Stimulated activated naive CD4-positive, alpha-beta T cell treated with Interleukin-2 at 50 U/mL for 16 hours (primary cell): ENCODE data around the gene PSMD4.
"Not testable (repeated sequence)": the region's sequence is repeated elsewhere in the genome, so short reads cannot be mapped to it uniquely, and the experiment has no call there.

Experiments
- DNase-seq: peaks from one replicate; lab custom pipeline; 2025; lab: John Stamatoyannopoulos, UW

Gene PSMD4

DNA sequence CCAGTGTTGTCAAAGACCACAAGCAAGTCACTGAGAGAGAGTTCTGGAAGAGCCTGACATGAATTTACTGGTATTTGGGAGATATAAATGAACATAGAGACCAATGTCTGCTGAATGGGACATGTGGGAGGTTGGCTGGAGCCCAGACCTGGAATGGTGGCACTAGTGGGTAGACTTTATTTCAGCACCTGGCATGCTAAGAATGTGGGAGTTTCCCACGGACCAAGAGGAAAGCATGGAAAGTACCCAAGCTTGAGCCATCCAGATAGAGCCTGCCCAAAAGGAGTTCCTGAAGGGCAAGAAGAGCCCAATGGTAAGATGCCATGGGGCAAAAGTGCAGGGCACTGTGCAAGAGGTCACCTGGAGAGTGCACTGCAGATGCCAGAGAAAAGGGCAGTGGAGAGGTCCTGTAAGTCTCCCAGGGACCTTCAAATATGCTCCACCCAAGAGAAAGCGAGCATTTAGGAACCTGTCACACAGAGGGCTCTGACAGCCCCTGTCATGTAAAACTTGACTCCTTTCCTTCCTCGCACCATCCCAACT, 19.5 kb downstream of the PSMD4 start:
- no peak for DNase-seq

- DNase-seq, result not testable (repeated sequence)
These were observed 20.8 kb downstream of the PSMD4 start for GRCh38 chr1:151275341-151275740.

GRCh38 chr1:151277249-151277648, 22.7 kb downstream of the PSMD4 start:
- DNase-seq, result no peak

DNA sequence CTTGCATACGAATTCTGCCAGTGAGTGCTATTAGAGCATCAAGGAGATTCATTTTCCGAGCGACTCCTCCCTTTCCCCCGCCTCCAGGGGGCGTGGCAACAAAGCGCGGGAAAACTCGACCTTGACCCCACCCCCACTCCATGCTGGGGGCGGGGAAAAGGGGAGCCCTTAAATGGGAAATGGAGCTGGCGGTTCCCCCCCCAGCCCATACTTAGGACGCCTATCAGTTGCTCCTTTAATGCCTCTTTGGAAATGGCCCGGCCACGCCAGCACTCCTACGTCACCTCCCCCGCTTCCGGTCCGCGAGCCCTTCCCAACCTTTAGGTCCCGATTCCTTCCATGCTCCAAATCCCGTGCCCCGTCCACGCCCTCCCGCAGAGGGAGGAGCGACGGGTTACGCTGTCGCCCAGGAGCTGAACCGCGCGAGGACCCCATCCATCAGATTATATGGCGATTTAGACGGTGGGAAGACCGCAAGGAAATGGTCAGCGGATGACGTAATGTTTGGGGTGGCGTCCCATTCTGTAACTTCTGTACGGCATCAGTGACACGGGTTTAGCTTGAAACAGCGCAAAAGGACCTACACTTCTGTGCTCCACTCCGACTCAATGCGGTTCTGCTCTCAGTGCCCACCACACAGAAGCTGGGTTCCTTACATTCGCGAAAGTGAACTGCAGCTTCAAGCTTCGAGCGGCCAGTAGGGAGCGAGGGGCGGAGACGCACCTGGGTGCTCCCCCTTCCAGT, 26.9 kb downstream of the PSMD4 start:
- DNase-seq, result peak; percentile 84

GRCh38 chr1:151281969-151282882, 27.7 kb downstream of the PSMD4 start, which contains the start of gene ZNF687:
TSS of gene ZNF687 (plus strand) at chr1:151282299. CDS start at chr1:151286292, 3,993 bp downstream.
- DNase-seq, result peak; percentile 99

- no peak for DNase-seq
These were observed 28.6 kb downstream of the PSMD4 start for GRCh38 chr1:151282883-151283725.

DNA sequence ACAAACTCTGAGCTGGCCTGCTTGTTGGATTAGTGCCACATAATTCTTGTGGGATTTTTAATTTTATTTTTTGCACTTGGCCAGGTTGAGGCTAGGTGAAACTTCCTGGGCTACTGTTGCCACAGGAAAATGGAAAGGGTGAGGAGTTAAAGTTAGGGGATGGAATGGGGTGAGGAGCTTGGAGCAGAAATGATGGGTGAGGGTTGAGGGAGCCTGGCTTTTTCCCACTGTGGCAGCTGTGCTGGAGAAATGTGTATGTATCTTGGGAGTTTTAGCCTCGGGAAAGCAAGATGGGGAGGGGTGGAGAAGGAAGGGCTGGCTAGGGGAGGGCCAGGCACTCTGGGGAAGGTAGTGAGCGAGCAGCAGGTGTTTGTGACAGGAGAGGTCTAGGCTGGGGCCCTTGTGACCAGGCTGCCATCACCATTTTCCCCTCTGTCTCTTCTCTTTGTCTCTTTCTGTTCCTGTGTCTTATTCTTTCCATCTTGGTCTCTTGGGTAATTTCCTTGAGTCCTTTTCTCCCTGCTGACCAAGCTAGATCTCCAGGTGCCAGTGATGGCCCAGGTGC, 29.6 kb downstream of the PSMD4 start:
- no peak for DNase-seq

DNA sequence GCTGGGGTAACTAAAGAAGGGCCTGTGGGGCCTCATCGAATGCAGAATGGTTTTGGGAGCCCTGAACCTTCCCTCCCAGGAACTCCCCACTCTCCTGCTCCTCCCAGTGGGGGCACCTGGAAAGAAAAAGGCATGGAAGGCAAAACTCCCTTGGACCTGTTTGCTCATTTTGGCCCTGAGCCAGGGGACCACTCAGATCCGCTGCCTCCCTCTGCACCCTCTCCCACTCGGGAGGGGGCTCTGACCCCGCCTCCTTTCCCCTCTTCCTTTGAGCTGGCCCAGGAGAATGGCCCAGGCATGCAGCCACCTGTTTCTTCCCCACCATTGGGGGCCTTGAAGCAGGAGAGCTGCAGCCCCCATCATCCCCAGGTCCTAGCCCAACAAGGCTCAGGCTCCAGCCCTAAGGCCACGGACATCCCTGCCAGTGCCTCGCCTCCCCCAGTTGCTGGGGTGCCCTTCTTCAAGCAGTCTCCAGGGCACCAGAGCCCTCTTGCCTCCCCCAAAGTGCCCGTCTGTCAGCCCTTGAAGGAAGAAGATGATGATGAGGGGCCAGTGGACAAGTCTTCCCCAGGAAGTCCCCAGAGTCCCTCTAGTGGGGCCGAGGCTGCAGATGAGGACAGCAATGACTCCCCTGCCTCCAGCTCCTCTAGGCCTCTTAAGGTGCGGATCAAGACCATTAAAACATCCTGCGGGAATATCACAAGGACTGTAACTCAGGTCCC, 32.2 kb downstream of the PSMD4 start:
- no peak for DNase-seq

DNA sequence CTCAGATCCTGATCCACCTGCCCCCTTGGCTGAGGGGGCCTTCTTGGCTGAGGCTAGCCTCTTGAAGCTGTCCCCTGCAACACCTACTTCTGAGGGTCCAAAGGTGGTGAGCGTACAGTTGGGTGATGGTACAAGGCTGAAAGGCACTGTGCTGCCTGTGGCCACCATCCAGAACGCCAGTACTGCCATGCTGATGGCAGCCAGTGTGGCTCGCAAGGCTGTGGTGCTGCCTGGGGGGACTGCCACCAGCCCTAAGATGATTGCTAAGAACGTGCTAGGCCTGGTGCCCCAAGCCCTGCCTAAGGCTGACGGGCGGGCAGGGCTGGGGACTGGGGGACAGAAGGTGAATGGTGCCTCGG, 32.8 kb downstream of the PSMD4 start:
- DNase-seq, result no peak

- DNase-seq, result no peak
These were observed 33.4 kb downstream of the PSMD4 start for GRCh38 chr1:151287767-151288500.

GRCh38 chr1:151288502-151288901, 34.0 kb downstream of the PSMD4 start:
- DNase-seq, result no peak

GRCh38 chr1:151289080-151289935, 34.8 kb downstream of the PSMD4 start:
- no peak for DNase-seq

GRCh38 chr1:151289991-151290708, 35.6 kb downstream of the PSMD4 start:
- DNase-seq, result no peak

GRCh38 chr1:151290709-151291303, 36.3 kb downstream of the PSMD4 start:
- DNase-seq, result no peak

DNA sequence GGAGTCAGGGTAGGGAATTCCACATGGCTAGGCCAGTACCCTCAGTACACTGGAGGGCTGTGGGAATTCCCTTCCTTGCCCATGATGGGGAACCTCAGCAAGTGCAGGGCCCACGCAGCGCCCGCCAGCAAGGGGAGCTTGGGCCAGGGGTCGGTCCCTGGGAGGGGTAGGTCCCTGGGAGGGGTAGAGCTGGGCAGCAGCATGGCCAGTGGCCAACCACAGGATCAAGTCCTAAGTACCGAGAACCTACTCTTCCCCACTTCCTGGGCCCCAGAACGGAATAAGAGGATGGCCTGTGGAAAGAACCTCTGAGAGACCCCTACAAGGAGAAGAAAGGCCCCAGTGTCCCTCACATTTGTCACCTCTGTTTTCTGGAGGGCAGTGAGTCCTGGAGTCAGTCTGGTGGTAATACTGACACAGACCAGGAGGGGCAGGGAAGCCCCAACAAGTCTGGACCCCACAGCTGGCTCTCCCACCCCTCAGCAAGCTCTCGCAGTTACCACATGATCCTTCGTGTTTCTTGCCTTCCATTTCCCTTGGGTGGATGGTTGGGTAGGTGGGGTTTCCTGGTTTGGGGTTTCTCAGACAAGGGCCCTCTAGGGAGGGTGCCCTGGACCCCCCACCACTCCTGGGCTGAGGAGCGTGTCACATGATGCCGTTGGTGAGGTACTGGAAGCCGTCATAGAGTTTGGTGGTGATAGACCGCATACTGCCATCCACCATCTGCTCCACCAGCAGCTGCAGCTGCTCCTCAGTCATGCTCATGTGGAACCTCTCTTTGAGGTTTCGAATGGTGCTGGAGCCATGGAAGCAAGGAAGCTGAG, 37.9 kb downstream of the PSMD4 start:
- no peak for DNase-seq

DNA sequence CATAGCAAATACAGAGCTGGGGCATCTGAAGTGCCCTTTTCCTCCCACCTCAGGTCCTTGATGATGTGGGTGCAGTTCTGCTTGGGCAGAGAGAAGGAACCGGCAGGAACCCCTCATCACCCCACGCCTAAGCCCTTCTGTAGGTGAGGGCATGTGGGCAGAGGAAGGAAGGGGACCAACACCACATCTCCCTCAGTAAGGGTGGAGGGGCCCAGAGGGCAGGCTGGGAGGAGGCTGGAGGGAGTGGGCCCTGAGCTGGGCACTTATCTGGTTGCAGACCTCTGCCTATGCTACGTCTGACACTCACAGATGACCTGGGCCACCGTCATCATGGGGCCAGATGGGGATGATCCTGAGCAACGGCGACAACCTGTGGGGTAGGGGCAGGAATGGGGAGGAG, 38.6 kb downstream of the PSMD4 start:
- DNase-seq, result no peak

GRCh38 chr1:151294742-151295462, 40.4 kb downstream of the PSMD4 start:
- DNase-seq, result no peak
